ENCODE results near the gene CPSF4. TPM values are rescaled to one million over a fixed set of nuclear protein-coding genes. Genes with fewer than 3 reads are reported as not detected.

CPSF4 gene
- polyA plus RNA-seq (ENCODE audit: insufficient read depth in 1 of 5, insufficient read length in 5 of 5, low replicate concordance in 1 of 5) = 10 to 100 TPM; 32.2 to 41.6 (median 35.5) TPM
- long read RNA-seq, donor 1, transcript CPSF4-204 (8 exons, 1,738 nt) = major isoform, 7 of 544 reads
- long read RNA-seq, donor 1, partial matches to known transcripts = 312 of 544 reads
- long read RNA-seq, donor 1, other reads (novel, unspliced or antisense) = 221 of 544 reads
- long read RNA-seq, donor 2, partial matches to known transcripts = 197 of 310 reads
- long read RNA-seq, donor 2, other reads (novel, unspliced or antisense) = 110 of 310 reads
- long read RNA-seq, donor 3, partial matches to known transcripts = 435 of 597 reads
- long read RNA-seq, donor 3, other reads (novel, unspliced or antisense) = 155 of 597 reads
- long read RNA-seq, donor 4, partial matches to known transcripts = 0 of 4 reads
- long read RNA-seq, donor 4, other reads (novel, unspliced or antisense) = 0 of 4 reads
- long read RNA-seq, donor 5, partial matches to known transcripts = 14 of 21 reads
- long read RNA-seq, donor 5, other reads (novel, unspliced or antisense) = 0 of 21 reads
- long read RNA-seq, donor 6, partial matches to known transcripts = 157 of 541 reads
- long read RNA-seq, donor 6, other reads (novel, unspliced or antisense) = 375 of 541 reads
- long read RNA-seq, donor 7, transcript CPSF4-204 (8 exons, 1,738 nt) = major isoform, 8 of 11 reads
- long read RNA-seq, donor 7, partial matches to known transcripts = 0 of 11 reads
- long read RNA-seq, donor 7, other reads (novel, unspliced or antisense) = 0 of 11 reads
- long read RNA-seq, donor 8, partial matches to known transcripts = 0 of 1 reads
- long read RNA-seq, donor 8, other reads (novel, unspliced or antisense) = 0 of 1 reads

GRCh38 chr7:99438573-99439480 is at the start of gene CPSF4, which contains the start of gene PTCD1:
Gene CPSF4, plus strand, starts transcription at chr7:99438943. Its CDS starts 140 bp downstream, at chr7:99439083.
Gene PTCD1, minus strand, starts transcription at chr7:99438798. Its CDS starts 3,556 bp downstream, at chr7:99435242.
- peak; percentile 91 to 93 for DNase-seq

GRCh38 chr7:99389772-99390171 is 49.0 kb upstream of the CPSF4 start:
- DNase-seq = no peak

- no peak for DNase-seq
Observed at GRCh38 chr7:99390941-99391602, 47.7 kb upstream of the CPSF4 start.

GRCh38 chr7:99392046-99392445 is 46.7 kb upstream of the CPSF4 start:
- DNase-seq = no peak

GRCh38 chr7:99392659-99393354 is 45.9 kb upstream of the CPSF4 start:
- DNase-seq = peak; percentile 63 to 72

- peak in 1 of 2 donors; percentile 53 for DNase-seq
Observed at GRCh38 chr7:99393355-99394187, 45.2 kb upstream of the CPSF4 start.

GRCh38 chr7:99394188-99394502 is 44.6 kb upstream of the CPSF4 start:
- DNase-seq = no peak

GRCh38 chr7:99395616-99396327 is 43.0 kb upstream of the CPSF4 start:
- no peak for DNase-seq

GRCh38 chr7:99396418-99397296 is 42.1 kb upstream of the CPSF4 start:
- DNase-seq = no peak

- DNase-seq = no peak
Observed at GRCh38 chr7:99397297-99397983, 41.3 kb upstream of the CPSF4 start.

GRCh38 chr7:99398891-99399445 is 39.8 kb upstream of the CPSF4 start:
- no peak for DNase-seq

GRCh38 chr7:99399597-99399996 is 39.1 kb upstream of the CPSF4 start:
- no peak for DNase-seq

GRCh38 chr7:99402854-99403253 is 35.9 kb upstream of the CPSF4 start:
- DNase-seq = no peak

- DNase-seq = no peak
Observed at GRCh38 chr7:99403764-99404163, 35.0 kb upstream of the CPSF4 start.

GRCh38 chr7:99404235-99404976 is 34.3 kb upstream of the CPSF4 start:
- no peak for DNase-seq

GRCh38 chr7:99404977-99405320 is 33.8 kb upstream of the CPSF4 start:
- DNase-seq = no peak
